SJSA1 (cell line): Measurements from ENCODE around the gene EAPP. TPM values are rescaled to one million over a fixed set of nuclear protein-coding genes. Genes with fewer than 3 reads are reported as not detected.
"Not testable (repeated sequence)": the region's sequence is repeated elsewhere in the genome, so short reads cannot be mapped to it uniquely, and the experiment has no call there.

Source experiments
- DNase-seq, 2 experiments: peaks; one replicate each; pipeline ENCODE4 v3.0.0-alpha.2; 2015 to 2020; ENCODE audit warnings: low spot score in 2 of 2, low read depth in 1 of 2
- H3K27ac ChIP-seq: fragments of 250-450 bp; sonication (Bioruptor Pico); 2 replicates; pipeline ENCODE4 v1.5.1; 2020; ENCODE audit warnings: mild to moderate bottlenecking, moderate library complexity
- H3K27me3 ChIP-seq: fragments of 250-450 bp; sonication (Bioruptor Pico); replicated peaks from 2 replicates; pipeline ENCODE4 v1.5.1; 2020; ENCODE audit warnings: mild to moderate bottlenecking, moderate library complexity
- H3K36me3 ChIP-seq: fragments of 250-450 bp; sonication (Bioruptor Pico); 2 replicates; pipeline ENCODE4 v1.5.1; 2020; ENCODE audit warnings: mild to moderate bottlenecking
- H3K4me1 ChIP-seq: fragments of 250-450 bp; sonication (Bioruptor Pico); replicated peaks from 2 replicates; pipeline ENCODE4 v1.6.1; 2021; ENCODE audit warnings: mild to moderate bottlenecking
- H3K4me3 ChIP-seq: fragments of 250-450 bp; sonication (Bioruptor Pico); 2 replicates; pipeline ENCODE4 v1.5.1; 2020; ENCODE audit warnings: mild to moderate bottlenecking
- H3K9me3 ChIP-seq: fragments of 250-450 bp; sonication (Bioruptor Pico); replicated peaks from 2 replicates; pipeline ENCODE4 v1.5.1; 2020; ENCODE audit warnings: mild to moderate bottlenecking
- total RNA-seq: library from RNA; depleted of rRNA; stranded (reverse); fragments of >200 nt; shearing (Covaris generic); gene quantifications from 2 replicates; pipeline ENCODE4 v1.2.3, GENCODE V29; 2014

Gene EAPP
- total RNA-seq, 1 experiment from 2014 or later = 34.1 TPM

GRCh38 chr14:34549276-34549966, 9.9 kb upstream of the EAPP start:
- H3K27ac ChIP-seq, H3K36me3 ChIP-seq, H3K4me3 ChIP-seq, DNase-seq, H3K27me3 ChIP-seq, H3K9me3 ChIP-seq: not testable (repeated sequence)
- peaks cover 14% of the 10 kb centered on the region for H3K4me1 ChIP-seq

GRCh38 chr14:34548472-34548981, 9.0 kb upstream of the EAPP start:
- Histone ChIP-seq H3K4me3 (no peak overlapping the region), H3K4me1 (peaks cover 9% of the 10 kb centered on the region), H3K36me3 (no peaks in the 10 kb centered on the region), H3K9me3 (no peaks in the 10 kb centered on the region), H3K27me3 (no peaks in the 10 kb centered on the region), H3K27ac (no peak overlapping the region)
- DNase-seq = peak in 1 of 2 experiments; percentile 11

GRCh38 chr14:34547136-34547520, 7.6 kb upstream of the EAPP start:
- H3K27me3 ChIP-seq, H3K4me3 ChIP-seq, H3K36me3 ChIP-seq, H3K9me3 ChIP-seq, H3K27ac ChIP-seq, H3K4me1 ChIP-seq, DNase-seq: not testable (repeated sequence)

- H3K4me1 ChIP-seq, H3K27me3 ChIP-seq, H3K36me3 ChIP-seq, H3K9me3 ChIP-seq, DNase-seq, H3K4me3 ChIP-seq, H3K27ac ChIP-seq: not testable (repeated sequence)
These were observed 7.0 kb upstream of the EAPP start for GRCh38 chr14:34546272-34547135.

GRCh38 chr14:34540181-34541059, 919 bp upstream of the EAPP start:
- not testable (repeated sequence) for H3K27me3 ChIP-seq, H3K36me3 ChIP-seq, DNase-seq

GRCh38 chr14:34538871-34539406, 562 bp downstream of the EAPP start:
- peak overlapping the region; percentile 89 for H3K27ac ChIP-seq
- no peaks in the 10 kb centered on the region for H3K9me3 ChIP-seq
- no peak for DNase-seq
- H3K4me3 ChIP-seq = peak overlapping the region; percentile 73
- no peaks in the 10 kb centered on the region for H3K27me3 ChIP-seq
- H3K36me3 ChIP-seq = peaks cover 8% of the 10 kb centered on the region; the same call in 1 of the 2 replicates
- H3K4me1 ChIP-seq = 0 out of 2 replicates have a peak, but pooled peaks cover 6% of the 10 kb centered on the region

More at GRCh38 chr14:34540181-34541059, 919 bp upstream of the EAPP start:
- peak overlapping the region; percentile 73 for H3K4me3 ChIP-seq
- H3K27ac ChIP-seq = peak overlapping the region; percentile 89
- not testable (repeated sequence) for H3K4me1 ChIP-seq, H3K9me3 ChIP-seq

GRCh38 chr14:34538096-34538495, 1.4 kb downstream of the EAPP start:
- not testable (repeated sequence) for DNase-seq, H3K9me3 ChIP-seq, H3K4me3 ChIP-seq, H3K27ac ChIP-seq, H3K27me3 ChIP-seq, H3K4me1 ChIP-seq
- peaks cover 15% of the 10 kb centered on the region for H3K36me3 ChIP-seq

- H3K4me3 ChIP-seq = no peak overlapping the region
- H3K9me3 ChIP-seq = no peaks in the 10 kb centered on the region
- H3K4me1 ChIP-seq = 0 out of 2 replicates have a peak, but pooled peaks cover 6% of the 10 kb centered on the region
- 0 out of 2 replicates have a peak overlapping the region, but pooled peaks have one; percentile 4 for H3K27ac ChIP-seq
- DNase-seq = no peak
- H3K27me3 ChIP-seq = no peaks in the 10 kb centered on the region
- peaks cover 19% of the 10 kb centered on the region for H3K36me3 ChIP-seq
These were observed 1.9 kb downstream of the EAPP start for GRCh38 chr14:34537677-34538009.

- Histone ChIP-seq H3K9me3 (no peaks in the 10 kb centered on the region), H3K4me3 (no peak overlapping the region)
- peak in 1 of 2 experiments; percentile 30 for DNase-seq
These were observed 2.4 kb downstream of the EAPP start for GRCh38 chr14:34536951-34537676.

GRCh38 chr14:34527591-34527990, 11.9 kb downstream of the EAPP start:
- Histone ChIP-seq H3K4me1 (no peaks in the 10 kb centered on the region), H3K27ac (no peak overlapping the region), H3K9me3 (no peaks in the 10 kb centered on the region), H3K36me3 (peaks cover 36% of the 10 kb centered on the region), H3K4me3 (no peak overlapping the region), H3K27me3 (no peaks in the 10 kb centered on the region)
- DNase-seq = no peak

More at GRCh38 chr14:34536951-34537676, 2.4 kb downstream of the EAPP start:
- Histone ChIP-seq H3K4me1 (0 out of 2 replicates have a peak, but pooled peaks cover 6% of the 10 kb centered on the region), H3K27me3 (no peaks in the 10 kb centered on the region), H3K36me3 (peaks cover 19% of the 10 kb centered on the region), H3K27ac (0 out of 2 replicates have a peak overlapping the region, but pooled peaks have one; percentile 4)

GRCh38 chr14:34524216-34524615, 15.3 kb downstream of the EAPP start:
- not testable (repeated sequence) for H3K9me3 ChIP-seq, H3K4me1 ChIP-seq, H3K27ac ChIP-seq, H3K27me3 ChIP-seq, DNase-seq, H3K4me3 ChIP-seq
- H3K36me3 ChIP-seq = peaks cover 42% of the 10 kb centered on the region

GRCh38 chr14:34522496-34522895, 17.0 kb downstream of the EAPP start:
- Histone ChIP-seq H3K4me3 (no peak overlapping the region), H3K9me3 (no peaks in the 10 kb centered on the region), H3K4me1 (no peaks in the 10 kb centered on the region), H3K27ac (no peak overlapping the region), H3K27me3 (no peaks in the 10 kb centered on the region), H3K36me3 (peaks cover 44% of the 10 kb centered on the region)
- DNase-seq = no peak
